ENCODE results near the gene NUP85. TPM values are rescaled to one million over a fixed set of nuclear protein-coding genes. Genes with fewer than 3 reads are reported as not detected.
"Not testable (repeated sequence)": the region's sequence is repeated elsewhere in the genome, so short reads cannot be mapped to it uniquely, and the experiment has no call there.

Gene NUP85, protein sequence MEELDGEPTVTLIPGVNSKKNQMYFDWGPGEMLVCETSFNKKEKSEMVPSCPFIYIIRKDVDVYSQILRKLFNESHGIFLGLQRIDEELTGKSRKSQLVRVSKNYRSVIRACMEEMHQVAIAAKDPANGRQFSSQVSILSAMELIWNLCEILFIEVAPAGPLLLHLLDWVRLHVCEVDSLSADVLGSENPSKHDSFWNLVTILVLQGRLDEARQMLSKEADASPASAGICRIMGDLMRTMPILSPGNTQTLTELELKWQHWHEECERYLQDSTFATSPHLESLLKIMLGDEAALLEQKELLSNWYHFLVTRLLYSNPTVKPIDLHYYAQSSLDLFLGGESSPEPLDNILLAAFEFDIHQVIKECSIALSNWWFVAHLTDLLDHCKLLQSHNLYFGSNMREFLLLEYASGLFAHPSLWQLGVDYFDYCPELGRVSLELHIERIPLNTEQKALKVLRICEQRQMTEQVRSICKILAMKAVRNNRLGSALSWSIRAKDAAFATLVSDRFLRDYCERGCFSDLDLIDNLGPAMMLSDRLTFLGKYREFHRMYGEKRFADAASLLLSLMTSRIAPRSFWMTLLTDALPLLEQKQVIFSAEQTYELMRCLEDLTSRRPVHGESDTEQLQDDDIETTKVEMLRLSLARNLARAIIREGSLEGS
- total RNA-seq: 10 to 100 TPM in 8 of 9 donors, 1 to 10 TPM in 1; 9.4 to 40.9 (median 21.5) TPM
- polyA plus RNA-seq: 10 to 100 TPM; 14.3 to 27.6 TPM
- long read RNA-seq, donor 1, transcript NUP85-201 (19 exons, 2,121 nt): major isoform, 14 of 19 reads
- long read RNA-seq, donor 1, partial matches to known transcripts: 2 of 19 reads
- long read RNA-seq, donor 1, other reads (novel, unspliced or antisense): 2 of 19 reads
- long read RNA-seq, donor 2, transcript NUP85-201 (19 exons, 2,121 nt): major isoform, 53 of 77 reads
- long read RNA-seq, donor 2, partial matches to known transcripts: 5 of 77 reads
- long read RNA-seq, donor 2, other reads (novel, unspliced or antisense): 17 of 77 reads
- long read RNA-seq, donor 3, transcript NUP85-201 (19 exons, 2,121 nt): major isoform, 9 of 17 reads
- long read RNA-seq, donor 3, partial matches to known transcripts: 6 of 17 reads
- long read RNA-seq, donor 3, other reads (novel, unspliced or antisense): 2 of 17 reads

DNA sequence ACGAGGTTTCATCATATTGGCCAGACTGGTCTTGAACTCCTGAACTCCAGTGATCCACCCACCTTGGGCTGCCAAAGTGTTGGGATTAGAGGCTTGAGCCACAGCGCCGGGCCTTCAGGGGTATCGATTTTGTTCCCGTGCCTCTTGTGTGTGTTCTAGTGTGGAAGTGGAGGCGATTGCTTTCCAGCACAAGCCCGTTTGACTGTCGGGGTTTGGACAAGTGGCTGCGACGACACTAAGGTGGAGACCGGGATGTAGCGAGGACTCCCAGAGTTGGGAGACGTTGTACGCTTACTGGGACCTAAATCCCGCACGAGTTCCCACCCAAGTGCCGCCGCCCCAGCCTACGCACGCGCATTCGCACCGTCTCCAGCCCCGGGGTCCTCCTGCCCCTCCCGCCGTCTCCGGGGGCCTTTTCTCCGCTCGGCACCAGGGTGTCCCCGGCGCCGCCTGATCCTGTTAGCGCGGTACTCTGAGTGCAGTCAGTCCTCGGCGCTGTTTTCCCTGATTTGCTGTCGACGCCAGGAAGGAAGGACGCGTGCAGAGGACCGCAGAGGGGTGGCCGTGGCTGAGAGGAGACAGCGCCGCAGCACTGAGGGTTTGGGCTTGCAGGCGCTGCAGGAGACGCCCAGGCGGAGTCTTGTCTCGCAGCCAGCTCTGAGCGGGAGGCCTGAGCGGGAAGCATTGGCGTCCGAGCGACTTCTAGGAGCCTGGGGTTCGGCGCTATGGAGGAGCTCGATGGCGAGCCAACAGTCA lies at the start of gene NUP85:
Gene NUP85, plus strand, starts transcription at position 643 of the 756 bp plus-strand sequence. Its CDS starts 83 bp downstream, at position 726.
- H3K4me1 ChIP-seq: peaks cover 0 to 29% (median 19%) of the 10 kb centered on the region in 12 donors
- H3K9me3 ChIP-seq: no peaks in the 10 kb centered on the region
- intact Hi-C loops (cut with DNase I): loop anchor here in 4 of 10 donors (2.0 to 10.0 kb wide), 5 partner anchors 22 to 243 kb away; partner anchors contain the start of gene SUMO2 (in 1 of the 4)
- 0% methylated on average over 17 to 57 of the region's 57 CpGs for WGBS, 4 donors
- H3K4me3 ChIP-seq: peak within 1 kb of the TSS; percentile 63 to 99 (median 88)
- ATAC-seq (peak; percentile 94 to 98 (median 98)), DNase-seq (peak; percentile 95 to 97 (median 96))
- H3K27ac ChIP-seq: peak within 1 kb of the TSS; percentile 83 to 99 (median 96)
- peaks cover 0 to 22% (median 18%) of the 10 kb centered on the region in 9 donors for H3K36me3 ChIP-seq
- H3K27me3 ChIP-seq: no peaks in the 10 kb centered on the region
- TF ChIP-seq, protein P1, sequence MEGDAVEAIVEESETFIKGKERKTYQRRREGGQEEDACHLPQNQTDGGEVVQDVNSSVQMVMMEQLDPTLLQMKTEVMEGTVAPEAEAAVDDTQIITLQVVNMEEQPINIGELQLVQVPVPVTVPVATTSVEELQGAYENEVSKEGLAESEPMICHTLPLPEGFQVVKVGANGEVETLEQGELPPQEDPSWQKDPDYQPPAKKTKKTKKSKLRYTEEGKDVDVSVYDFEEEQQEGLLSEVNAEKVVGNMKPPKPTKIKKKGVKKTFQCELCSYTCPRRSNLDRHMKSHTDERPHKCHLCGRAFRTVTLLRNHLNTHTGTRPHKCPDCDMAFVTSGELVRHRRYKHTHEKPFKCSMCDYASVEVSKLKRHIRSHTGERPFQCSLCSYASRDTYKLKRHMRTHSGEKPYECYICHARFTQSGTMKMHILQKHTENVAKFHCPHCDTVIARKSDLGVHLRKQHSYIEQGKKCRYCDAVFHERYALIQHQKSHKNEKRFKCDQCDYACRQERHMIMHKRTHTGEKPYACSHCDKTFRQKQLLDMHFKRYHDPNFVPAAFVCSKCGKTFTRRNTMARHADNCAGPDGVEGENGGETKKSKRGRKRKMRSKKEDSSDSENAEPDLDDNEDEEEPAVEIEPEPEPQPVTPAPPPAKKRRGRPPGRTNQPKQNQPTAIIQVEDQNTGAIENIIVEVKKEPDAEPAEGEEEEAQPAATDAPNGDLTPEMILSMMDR (IDR thresholded peaks at IDR 0.05): no peak
- peak in 1 of 2 donors; percentile 67 for TF ChIP-seq POLR2A (IDR thresholded peaks at IDR 0.05)

DNA sequence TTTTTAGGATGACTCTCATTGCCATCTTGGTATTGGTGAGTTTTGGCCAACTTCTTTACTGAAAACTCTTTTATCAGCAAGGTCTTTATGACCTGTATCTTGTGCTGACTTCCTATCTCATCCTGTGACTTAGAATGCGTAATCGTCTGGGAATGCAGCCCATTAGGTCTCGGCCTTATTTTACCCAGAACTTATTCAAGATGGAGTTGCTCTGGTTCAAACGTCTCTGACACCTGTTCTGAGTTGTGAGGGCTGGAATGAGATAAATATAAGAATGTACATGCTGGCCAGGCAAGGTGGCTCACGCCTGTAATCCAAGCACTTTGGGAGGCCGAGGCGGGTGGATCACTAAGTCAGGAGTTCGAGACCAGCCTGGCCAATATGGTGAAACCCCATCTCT lies 47.0 kb upstream of the NUP85 start:
- ATAC-seq; H3K27ac ChIP-seq; H3K4me3 ChIP-seq; H3K9me3 ChIP-seq; H3K27me3 ChIP-seq; DNase-seq; intact Hi-C loops (cut with DNase I): not testable (repeated sequence)
- peaks cover 0 to 11% (median 2%) of the 10 kb centered on the region in 12 donors for H3K4me1 ChIP-seq
- 89 to 94% (median 93%) methylated on average over 8 of the region's 8 CpGs for WGBS, 4 donors
- H3K36me3 ChIP-seq: peaks cover 0 to 16% (median 0%) of the 10 kb centered on the region in 9 donors

DNA sequence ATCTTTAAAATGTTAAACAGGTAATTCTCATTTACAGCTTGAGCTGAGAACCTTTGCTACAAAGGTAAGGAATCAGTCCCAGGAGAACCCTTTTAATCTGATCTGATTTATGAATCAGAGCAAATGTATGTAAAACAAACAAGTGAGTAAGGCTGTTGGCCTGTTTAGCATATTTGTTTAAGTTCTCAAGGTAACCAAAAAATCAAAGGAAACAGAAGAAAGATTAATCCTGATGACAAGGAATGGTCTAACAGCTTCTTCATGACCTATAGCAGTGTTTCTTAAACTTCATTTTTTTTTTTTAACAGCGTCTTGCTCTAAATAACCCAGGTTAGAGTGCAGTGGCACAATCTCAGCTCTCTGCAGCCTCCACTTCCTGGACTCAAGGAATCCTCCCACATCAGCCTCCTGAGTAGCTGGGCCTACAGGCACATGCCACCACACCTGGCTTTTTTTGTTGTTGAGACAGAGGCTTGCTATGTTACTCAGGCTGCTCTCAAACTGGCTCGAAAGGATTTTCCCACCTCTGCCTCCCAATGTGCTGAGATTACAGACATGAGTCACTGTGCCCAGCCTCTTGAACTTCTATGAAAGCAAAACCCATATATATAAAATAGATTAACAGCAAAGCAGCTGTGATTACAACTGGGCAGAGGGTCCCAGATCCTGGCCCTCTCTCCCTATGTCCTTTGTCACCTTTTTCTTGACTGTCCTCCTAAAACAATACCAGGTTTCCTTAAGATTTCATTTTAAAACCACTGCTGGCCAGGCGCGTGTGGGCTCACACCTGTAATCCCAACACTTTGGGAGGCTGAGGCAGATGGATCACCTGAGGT lies 46.1 kb upstream of the NUP85 start:
- intact Hi-C loops (cut with DNase I): no loop called here
- no peak overlapping the region for H3K4me3 ChIP-seq
- no peaks in the 10 kb centered on the region for H3K9me3 ChIP-seq
- peaks cover 0 to 6% (median 0%) of the 10 kb centered on the region in 12 donors for H3K4me1 ChIP-seq
- WGBS, 4 donors: 92 to 96% (median 95%) methylated on average over 4 of the region's 4 CpGs
- no peaks in the 10 kb centered on the region for H3K27me3 ChIP-seq
- DNase-seq (no peak), ATAC-seq (no peak)
- peaks cover 0 to 25% (median 9%) of the 10 kb centered on the region in 9 donors for H3K36me3 ChIP-seq
- TF ChIP-seq, protein P1 (IDR thresholded peaks at IDR 0.05): no peak
- TF ChIP-seq POLR2A (IDR thresholded peaks at IDR 0.05): no peak
- H3K27ac ChIP-seq: no peak overlapping the region
